Osteocyte (in vitro differentiated cells): ENCODE data around the gene KRT10. TPM values are rescaled to one million over a fixed set of nuclear protein-coding genes. Genes with fewer than 3 reads are reported as not detected.
"Not testable (repeated sequence)": the region's sequence is repeated elsewhere in the genome, so short reads cannot be mapped to it uniquely, and the experiment has no call there.

Source experiments
- DNase-seq: peaks from one replicate; pipeline ENCODE4 v3.0.0; 2021; ENCODE audit warnings: mixed read lengths; ENCODE audit not compliant: unreplicated experiment; ENCODE audit errors: extremely low spot score
- H3K27ac Mint-ChIP-seq: one replicate; pipeline ENCODE4 v1.8.0; 2021; ENCODE audit warnings: mild to moderate bottlenecking, mixed read lengths; ENCODE audit not compliant: unreplicated experiment
- H3K27me3 Mint-ChIP-seq: one replicate; pipeline ENCODE4 v1.8.0; 2021; ENCODE audit warnings: mixed read lengths; ENCODE audit not compliant: unreplicated experiment
- H3K36me3 Mint-ChIP-seq: one replicate; pipeline ENCODE4 v1.8.0; 2021; ENCODE audit warnings: mixed read lengths; ENCODE audit not compliant: unreplicated experiment
- H3K4me1 Mint-ChIP-seq: one replicate; pipeline ENCODE4 v1.8.0; 2021; ENCODE audit warnings: mixed read lengths; ENCODE audit not compliant: unreplicated experiment
- H3K4me3 Mint-ChIP-seq: one replicate; pipeline ENCODE4 v1.8.0; 2021; ENCODE audit warnings: mild to moderate bottlenecking, moderate library complexity, mixed read lengths; ENCODE audit not compliant: unreplicated experiment
- H3K9me3 Mint-ChIP-seq: one replicate; pipeline ENCODE4 v1.8.0; 2021; ENCODE audit warnings: mixed read lengths; ENCODE audit not compliant: unreplicated experiment
- total RNA-seq: library from RNA; stranded (reverse); gene quantifications from 2 replicates; pipeline ENCODE4 v1.2.1, GENCODE V29; 2021
- TF ChIP-seq, protein P1 (sequence below): fragments of 200-600 bp; sonication (generic); IDR thresholded peaks from 2 replicates; pipeline ENCODE4 v1.5.0; 2021; ENCODE audit warnings: antibody characterized with exemption, mild to moderate bottlenecking, moderate library complexity

The KRT10 gene
- total RNA-seq, 1 donor from 2014 or later = 46.5 TPM

DNA sequence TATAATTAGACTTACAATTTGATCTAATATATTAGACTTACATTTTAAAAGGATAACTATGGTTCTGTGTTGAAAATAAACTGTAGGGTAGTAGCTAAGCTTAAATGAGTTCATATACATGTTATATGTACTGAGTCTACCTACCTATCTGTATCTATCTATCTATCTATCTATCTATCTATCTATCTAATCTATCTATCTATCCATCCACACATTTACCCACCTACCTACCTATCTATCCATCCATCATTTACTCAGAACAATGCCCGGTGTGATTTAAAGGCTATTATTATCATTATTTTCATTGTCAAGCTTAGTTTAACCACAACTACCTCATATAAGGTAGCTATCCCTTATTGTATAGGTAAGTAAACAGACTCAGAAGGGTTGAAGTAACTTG lies 7.0 kb downstream of the KRT10 start:
- no peak overlapping the region for H3K27ac Mint-ChIP-seq
- no peak overlapping the region for H3K4me3 Mint-ChIP-seq
- H3K9me3 Mint-ChIP-seq = no peaks in the 10 kb centered on the region
- H3K36me3 Mint-ChIP-seq = peaks cover 30% of the 10 kb centered on the region
- DNase-seq = no peak
- peaks cover 20% of the 10 kb centered on the region for H3K27me3 Mint-ChIP-seq
- peaks cover 27% of the 10 kb centered on the region for H3K4me1 Mint-ChIP-seq
- TF ChIP-seq, protein P1, sequence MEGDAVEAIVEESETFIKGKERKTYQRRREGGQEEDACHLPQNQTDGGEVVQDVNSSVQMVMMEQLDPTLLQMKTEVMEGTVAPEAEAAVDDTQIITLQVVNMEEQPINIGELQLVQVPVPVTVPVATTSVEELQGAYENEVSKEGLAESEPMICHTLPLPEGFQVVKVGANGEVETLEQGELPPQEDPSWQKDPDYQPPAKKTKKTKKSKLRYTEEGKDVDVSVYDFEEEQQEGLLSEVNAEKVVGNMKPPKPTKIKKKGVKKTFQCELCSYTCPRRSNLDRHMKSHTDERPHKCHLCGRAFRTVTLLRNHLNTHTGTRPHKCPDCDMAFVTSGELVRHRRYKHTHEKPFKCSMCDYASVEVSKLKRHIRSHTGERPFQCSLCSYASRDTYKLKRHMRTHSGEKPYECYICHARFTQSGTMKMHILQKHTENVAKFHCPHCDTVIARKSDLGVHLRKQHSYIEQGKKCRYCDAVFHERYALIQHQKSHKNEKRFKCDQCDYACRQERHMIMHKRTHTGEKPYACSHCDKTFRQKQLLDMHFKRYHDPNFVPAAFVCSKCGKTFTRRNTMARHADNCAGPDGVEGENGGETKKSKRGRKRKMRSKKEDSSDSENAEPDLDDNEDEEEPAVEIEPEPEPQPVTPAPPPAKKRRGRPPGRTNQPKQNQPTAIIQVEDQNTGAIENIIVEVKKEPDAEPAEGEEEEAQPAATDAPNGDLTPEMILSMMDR = no peak

DNA sequence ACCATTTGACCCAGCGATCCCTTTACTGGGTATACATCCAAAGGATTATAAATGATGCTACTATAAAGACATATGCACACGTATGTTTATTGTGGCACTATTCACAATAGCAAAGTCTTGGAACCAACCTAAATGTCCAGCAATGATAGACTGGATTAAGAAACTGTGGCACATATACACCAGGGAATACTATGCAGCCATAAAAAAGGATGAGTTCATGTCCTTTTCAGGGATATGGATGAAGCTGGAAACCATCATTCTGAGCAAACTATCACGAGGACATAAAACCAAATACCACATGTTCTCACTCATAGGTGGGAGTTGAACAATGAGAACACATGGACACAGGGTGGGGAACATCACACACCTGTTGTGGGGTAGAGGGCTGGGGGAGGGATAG lies 7.8 kb downstream of the KRT10 start:
- peaks cover 27% of the 10 kb centered on the region for H3K27me3 Mint-ChIP-seq

DNA sequence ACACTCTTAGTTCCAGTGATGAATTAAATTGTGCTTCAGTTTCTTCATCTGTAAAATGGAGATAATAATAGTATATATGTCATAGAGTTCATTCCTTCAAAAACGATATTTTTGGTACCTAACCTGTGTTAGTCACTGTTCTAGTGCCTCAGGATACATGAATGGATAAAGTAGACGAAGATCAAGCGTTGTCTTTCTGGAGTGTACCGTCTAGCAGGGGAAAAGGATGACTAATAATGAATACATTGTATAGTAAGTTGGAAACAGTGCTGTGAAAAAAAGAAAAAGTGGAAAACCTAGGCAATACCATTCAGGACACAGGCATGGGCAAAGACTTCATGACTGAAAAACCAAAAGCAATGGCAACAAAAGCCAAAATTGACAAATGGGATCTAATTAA lies 8.6 kb downstream of the KRT10 start:
- peaks cover 20% of the 10 kb centered on the region for H3K36me3 Mint-ChIP-seq
- DNase-seq = no peak
- H3K4me1 Mint-ChIP-seq = peaks cover 20% of the 10 kb centered on the region
- no peak overlapping the region for H3K4me3 Mint-ChIP-seq
- TF ChIP-seq, protein P1 = no peak
- H3K9me3 Mint-ChIP-seq = no peaks in the 10 kb centered on the region
- no peak overlapping the region for H3K27ac Mint-ChIP-seq
- peaks cover 27% of the 10 kb centered on the region for H3K27me3 Mint-ChIP-seq

More for the DNA sequence above, 7.8 kb downstream of the KRT10 start:
- H3K4me1 Mint-ChIP-seq = peaks cover 25% of the 10 kb centered on the region
- peaks cover 24% of the 10 kb centered on the region for H3K36me3 Mint-ChIP-seq
- not testable (repeated sequence) for H3K9me3 Mint-ChIP-seq, DNase-seq, H3K4me3 Mint-ChIP-seq, H3K27ac Mint-ChIP-seq

DNA sequence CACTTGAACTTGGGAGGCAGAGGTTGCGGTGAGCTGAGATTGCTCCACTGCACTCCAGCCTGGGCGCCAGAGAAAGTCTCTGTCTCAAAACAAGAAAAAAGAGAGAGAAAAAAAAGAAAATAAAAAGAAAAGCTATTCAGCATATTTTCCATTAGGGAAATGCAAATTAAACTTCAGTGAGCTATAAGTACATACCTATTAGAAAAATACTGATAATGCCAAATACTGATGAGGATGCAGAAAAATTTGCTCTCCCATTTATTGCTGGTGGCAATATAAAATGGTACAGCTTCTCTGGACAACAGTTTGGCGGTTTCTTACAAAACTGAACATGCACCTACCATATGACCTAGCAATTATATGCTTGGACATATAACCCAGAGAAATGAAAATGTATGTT lies 9.8 kb downstream of the KRT10 start:
- Mint-ChIP-seq H3K36me3 (peaks cover 18% of the 10 kb centered on the region), H3K4me1 (peaks cover 12% of the 10 kb centered on the region), H3K9me3 (no peaks in the 10 kb centered on the region), H3K27ac (no peak overlapping the region), H3K27me3 (peaks cover 34% of the 10 kb centered on the region), H3K4me3 (no peak overlapping the region)
- TF ChIP-seq, protein P1 = no peak
- no peak for DNase-seq

DNA sequence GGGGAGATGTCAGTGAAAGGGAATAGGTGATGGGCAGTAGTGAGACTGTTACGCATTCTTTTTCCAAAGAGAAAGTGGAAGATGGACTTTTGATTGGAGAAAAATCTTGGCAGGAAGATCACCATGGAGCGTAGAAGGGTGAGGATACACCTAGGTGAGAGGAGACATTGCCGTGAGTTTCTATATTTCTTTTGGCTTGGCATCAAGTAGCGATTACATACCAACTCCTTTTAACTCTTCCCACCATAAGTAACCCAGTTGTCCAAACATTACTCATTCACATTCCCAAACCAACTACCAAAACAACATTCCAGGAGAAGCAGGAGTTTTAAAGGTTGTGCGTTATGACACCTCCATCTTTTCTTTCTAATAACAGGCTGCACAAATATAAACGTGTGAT lies 11.9 kb downstream of the KRT10 start:
- Mint-ChIP-seq H3K9me3 (no peaks in the 10 kb centered on the region), H3K36me3 (peaks cover 2% of the 10 kb centered on the region), H3K4me3 (no peak overlapping the region), H3K4me1 (peaks cover 7% of the 10 kb centered on the region), H3K27me3 (peaks cover 51% of the 10 kb centered on the region), H3K27ac (no peak overlapping the region)
- no peak for DNase-seq
- TF ChIP-seq, protein P1 = no peak
